Left lung (tissue), 10 donors: ENCODE data around the gene RILPL1. TPM values are rescaled to one million over a fixed set of nuclear protein-coding genes. Genes with fewer than 3 reads are reported as not detected.
A peak's percentile ranks its signal among the peaks of the same experiment; 100 is the strongest.
"Not testable (repeated sequence)": the region's sequence is repeated elsewhere in the genome, so short reads cannot be mapped to it uniquely, and the experiment has no call there.

Experiments used
- ATAC-seq: fragments of 200-7000 bp; cut with Tn5 transposase; one replicate; pipeline ENCODE4 v1.9.1; 2020; ENCODE audit warnings: moderate library complexity
- DNase-seq, 4 donors: peaks; one replicate each; pipeline ENCODE4 v3.0.0-alpha.2; 2013 to 2020
- H3K27ac ChIP-seq, 2 donors: fragments of 200-600 bp; sonication (generic) in 1 of 2; one replicate each; pipeline versions ENCODE4 v1.5.0 to v1.8.0; 2020 to 2021
- H3K27me3 ChIP-seq, 2 donors: fragments of 200-600 bp; sonication (generic) in 1 of 2; one replicate each; pipeline versions ENCODE4 v1.5.0 to v1.8.0; 2020 to 2021
- H3K36me3 ChIP-seq, 2 donors: fragments of 200-600 bp; sonication (generic) in 1 of 2; one replicate each; pipeline versions ENCODE4 v1.5.0 to v1.8.0; 2020 to 2021
- H3K4me1 ChIP-seq, 2 donors: fragments of 200-600 bp; one replicate each; pipeline ENCODE4 v1.8.0; 2021
- H3K4me3 ChIP-seq, 2 donors: fragments of 200-600 bp; sonication (generic) in 1 of 2; one replicate each; pipeline versions ENCODE4 v1.5.0 to v1.8.0; 2020 to 2021; ENCODE audit warnings: mild to moderate bottlenecking in 1 of 2
- H3K9me3 ChIP-seq, 2 donors: fragments of 200-600 bp; sonication (generic) in 1 of 2; one replicate each; pipeline versions ENCODE4 v1.5.0 to v1.8.0; 2020 to 2021
- CTCF ChIP-seq, 2 donors: fragments of 200-600 bp; sonication (generic) in 1 of 2; IDR thresholded peaks; one replicate each; pipeline versions ENCODE4 v1.5.0 to v1.8.0; 2021; ENCODE audit warnings: antibody characterized with exemption in 2 of 2
- intact Hi-C, 2 donors: fragments of 100-400 bp; cut with DNase I; formaldehyde crosslinking; loops; one replicate each; pipeline versions ENCODE4 v1.11.2 to v1.14.2; 2022
- polyA plus RNA-seq, 6 donors: library from polyadenylated mRNA; unstranded; fragments of 120-200 nt; gene quantifications; one replicate each; pipeline ENCODE4 v1.2.1, GENCODE V29; 2013; ENCODE audit not compliant: insufficient read length in 6 of 6
- total RNA-seq, 2 donors: library from RNA; stranded (reverse); fragmentation: NEBNext Ultra II Directional; extraction: Animal tissue kit (Norgen Biotek cat#: 25700); gene quantifications; one replicate each; pipeline ENCODE4 v1.2.1, GENCODE V29; 2021
- donor health status: DM: no; HTN: yes; CAD: no.
- donor health status: DM: no; HTN: no; CAD: no.

RILPL1 gene
- total and polyA plus RNA-seq, 8 donors, result 11.9 to 25.2 (median 21.6) TPM

DNA sequence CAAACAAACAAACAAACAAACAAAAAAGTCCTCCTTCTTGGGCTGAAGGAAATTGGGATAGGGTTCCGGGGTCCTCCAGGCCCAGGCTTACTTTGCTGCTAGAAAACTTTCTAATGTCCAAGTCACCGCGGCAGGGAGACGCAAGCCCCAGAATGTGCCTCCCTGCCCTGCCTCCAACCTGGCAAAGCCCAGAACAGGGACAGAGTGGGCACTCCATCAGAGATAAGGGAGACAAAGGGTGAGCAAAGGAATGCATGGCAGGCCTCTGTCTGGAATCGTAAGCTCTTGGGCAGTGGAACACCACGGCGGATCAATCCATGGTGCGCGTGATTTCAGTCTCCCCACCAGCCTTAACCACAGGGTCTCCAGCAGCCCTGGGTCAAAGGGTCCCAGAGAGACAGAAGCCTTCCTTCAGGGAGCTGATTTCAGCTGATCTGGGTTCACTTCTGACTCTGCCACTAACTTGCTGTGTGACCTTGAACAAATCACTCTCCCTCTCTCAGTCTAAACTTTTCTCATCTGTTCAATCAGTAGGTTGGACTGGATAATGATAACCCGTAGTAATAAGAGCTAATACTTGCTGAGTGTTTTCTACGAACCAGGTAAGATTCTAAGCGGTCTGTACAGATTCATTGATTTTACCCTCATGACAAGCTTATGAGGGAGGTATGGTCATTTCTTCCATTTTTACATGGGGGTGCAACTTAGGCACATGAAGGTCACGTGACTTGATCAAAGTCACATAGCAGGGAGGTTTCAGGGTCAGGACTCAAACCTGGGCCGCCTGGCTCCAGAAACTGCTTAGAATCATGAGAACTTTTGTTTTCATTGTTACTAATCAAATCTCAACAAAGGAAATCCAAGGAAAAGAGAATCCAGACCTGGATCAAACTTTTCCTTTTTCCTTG, 12.7 kb downstream of the RILPL1 start:
- H3K9me3 ChIP-seq, result no peaks in the 10 kb centered on the region
- no peak for TF ChIP-seq CTCF (IDR thresholded peaks at IDR 0.05)
- peaks cover 0 to 67% of the 10 kb centered on the region in 2 donors for H3K36me3 ChIP-seq
- H3K4me1 ChIP-seq, result no peaks in the 10 kb centered on the region
- no peak for ATAC-seq
- no peak overlapping the region for H3K27ac ChIP-seq
- no peak for DNase-seq
- no peaks in the 10 kb centered on the region for H3K27me3 ChIP-seq
- intact Hi-C loops, result no loop called here
- H3K4me3 ChIP-seq, result no peak overlapping the region

DNA sequence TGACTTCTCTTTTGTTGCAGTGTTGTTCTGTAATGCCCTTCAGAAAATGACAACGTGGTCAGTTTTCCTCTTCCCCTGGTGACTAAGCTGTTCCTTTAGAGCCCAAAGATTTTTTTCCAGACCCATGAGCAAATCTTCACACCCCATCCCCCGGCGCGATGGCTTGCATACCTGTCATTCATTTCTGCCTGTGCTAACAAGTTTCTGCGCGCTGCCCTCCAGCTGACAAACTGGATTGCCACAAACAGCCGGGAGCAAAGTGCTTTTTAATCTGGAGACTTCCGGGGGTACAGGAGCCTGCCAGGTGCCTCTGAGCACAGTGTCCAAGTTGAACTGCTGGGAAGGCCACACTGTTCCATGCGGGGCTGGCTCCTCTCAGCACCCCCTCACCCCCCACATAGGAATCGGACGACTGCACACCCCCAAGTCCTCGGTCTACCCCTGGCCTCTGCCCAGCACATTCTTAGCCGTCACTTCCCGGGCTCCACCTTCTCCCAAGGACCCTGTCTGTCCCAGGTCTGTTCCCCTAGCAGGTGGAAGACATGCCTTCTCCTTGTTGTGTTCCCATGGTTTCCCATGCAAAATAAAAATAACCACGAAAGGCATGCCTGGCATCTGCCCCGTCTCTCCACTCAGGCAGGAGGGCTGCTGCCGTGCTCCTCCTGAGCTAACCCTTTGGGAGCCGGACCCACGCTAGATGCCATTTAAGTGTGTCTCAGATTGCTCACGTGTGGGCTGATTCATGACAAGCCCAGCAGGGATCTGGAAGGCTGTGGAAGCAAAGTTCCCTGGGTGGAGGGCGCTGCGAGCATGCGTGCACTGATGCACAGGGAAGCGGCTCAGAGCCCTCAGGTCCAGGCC, 14.1 kb downstream of the RILPL1 start:
- Histone ChIP-seq H3K36me3 (peaks cover 0 to 67% of the 10 kb centered on the region in 2 donors), H3K4me1 (no peaks in the 10 kb centered on the region), H3K27me3 (no peaks in the 10 kb centered on the region), H3K9me3 (no peaks in the 10 kb centered on the region), H3K27ac (peak overlapping the region; percentile 53 to 61), H3K4me3 (no peak overlapping the region)
- TF ChIP-seq CTCF (IDR thresholded peaks at IDR 0.05), result no peak
- peak; percentile 87 for ATAC-seq
- intact Hi-C loops, result no loop called here
- peak in 3 of 4 donors; percentile 60 to 83 (median 75) for DNase-seq

- no peak overlapping the region for H3K27ac ChIP-seq
- intact Hi-C loops, result no loop called here
- no peaks in the 10 kb centered on the region for H3K27me3 ChIP-seq
- no peak overlapping the region for H3K4me3 ChIP-seq
- no peak for TF ChIP-seq CTCF (IDR thresholded peaks at IDR 0.05)
- peaks cover 0 to 40% of the 10 kb centered on the region in 2 donors for H3K36me3 ChIP-seq
- H3K4me1 ChIP-seq, result no peaks in the 10 kb centered on the region
- H3K9me3 ChIP-seq, result no peaks in the 10 kb centered on the region
- no peak for ATAC-seq
- DNase-seq, result no peak
Measured at GRCh38 chr12:123516216-123516780, 17.2 kb downstream of the RILPL1 start.

DNA sequence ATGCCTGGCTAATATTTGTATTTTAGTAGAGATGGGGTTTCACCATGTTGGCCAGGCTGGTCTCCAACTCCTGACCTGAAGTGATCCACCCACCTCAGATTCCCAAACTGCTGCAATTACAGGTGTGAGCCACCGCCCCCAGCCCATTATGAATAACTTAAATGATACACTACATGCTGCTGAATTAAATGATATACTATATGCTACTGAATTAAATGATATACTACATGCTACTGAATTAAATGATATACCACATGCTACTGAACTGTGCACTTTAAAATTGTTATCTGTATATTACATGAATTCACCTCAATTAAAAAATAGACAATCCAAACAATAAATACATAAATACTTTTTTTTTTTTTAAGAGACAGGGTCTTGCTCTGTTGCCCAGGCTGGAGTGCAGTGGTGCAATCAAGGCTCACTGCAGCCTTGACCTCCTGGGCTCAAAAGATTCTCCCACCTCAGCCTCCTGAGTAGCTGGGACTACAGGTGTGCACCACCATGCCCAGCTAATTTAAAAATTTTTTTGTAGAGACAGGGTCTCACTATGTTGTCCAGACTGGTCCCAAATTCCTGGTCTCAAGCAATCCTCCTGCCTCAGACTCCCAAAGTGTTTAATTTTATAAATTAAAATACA, 18.8 kb downstream of the RILPL1 start:
- H3K36me3 ChIP-seq, result peaks cover 0 to 27% of the 10 kb centered on the region in 2 donors
- ATAC-seq, intact Hi-C loops, DNase-seq, H3K27me3 ChIP-seq, H3K4me1 ChIP-seq, H3K9me3 ChIP-seq, H3K4me3 ChIP-seq, H3K27ac ChIP-seq: not testable (repeated sequence)

GRCh38 chr12:123513805-123514204, 19.7 kb downstream of the RILPL1 start:
- Histone ChIP-seq H3K4me3 (no peak overlapping the region), H3K9me3 (no peaks in the 10 kb centered on the region), H3K36me3 (peaks cover 0 to 25% of the 10 kb centered on the region in 2 donors), H3K27me3 (no peaks in the 10 kb centered on the region), H3K4me1 (peaks cover 0 to 5% of the 10 kb centered on the region in 2 donors), H3K27ac (peak overlapping the region; percentile 28 to 59)
- TF ChIP-seq CTCF (IDR thresholded peaks at IDR 0.05), result no peak
- ATAC-seq (no peak), DNase-seq (no peak)
- intact Hi-C loops, result no loop called here
